HCT116 (cell line): ENCODE measurements around the gene FEV.

Source experiments
- CTCF ChIP-seq, 3 experiments: fragments of 200-600 bp in 1 of 3; sonication (generic) in 1 of 3; IDR thresholded peaks in 2 of 3; conservative IDR thresholded peaks in 1 of 3; 2 replicates each; pipeline ENCODE4 v1.5.1; 2012 to 2017; ENCODE audit warnings: low read depth in 2 of 3, low read length in 2 of 3, antibody characterized with exemption in 1 of 3, borderline replicate concordance in 1 of 3, control low read depth in 1 of 3, mild to moderate bottlenecking in 1 of 3, mixed read lengths in 1 of 3, mixed run types in 1 of 3, moderate library complexity in 1 of 3; ENCODE audit not compliant: insufficient read depth in 1 of 3
- EZH2phosphoT487 ChIP-seq: fragments of 200-600 bp; IDR thresholded peaks from 2 replicates; pipeline ENCODE4 v1.6.1; 2018; ENCODE audit warnings: antibody characterized with exemption, borderline replicate concordance
- POLR2A ChIP-seq: IDR thresholded peaks from 2 replicates; pipeline ENCODE4 v1.7.0; 2011; ENCODE audit warnings: borderline replicate concordance; ENCODE audit not compliant: insufficient read depth, insufficient read length; ENCODE audit errors: extremely low read depth
- TCF7L2 ChIP-seq: IDR thresholded peaks from 2 replicates; pipeline ENCODE4 v1.7.0; 2011; ENCODE audit warnings: borderline replicate concordance, inconsistent platforms; ENCODE audit not compliant: insufficient read depth, insufficient read length; ENCODE audit errors: extremely low read depth
- ZFX ChIP-seq: fragments of 450-650 bp; IDR thresholded peaks from 2 replicates; pipeline ENCODE4 v1.6.1; 2017
- ZNF274 ChIP-seq: fragments of 200-500 bp; sonication (Bioruptor generic); IDR thresholded peaks from 2 replicates; pipeline ENCODE4 v1.6.1; 2014; ENCODE audit warnings: mild to moderate bottlenecking, low read depth, low read length, inconsistent platforms

- no peak for TF ChIP-seq EZH2phosphoT487
- no peak for TF ChIP-seq CTCF (IDR thresholded peaks at IDR 0.05 in 2 of 3, conservative IDR thresholded peaks at IDR 0.05 in 1 of 3; ENCODE audit: borderline replicate concordance in 1 of 3, insufficient read depth in 1 of 3, low read depth in 2 of 3, low read length in 2 of 3)
- no peak for TF ChIP-seq ZNF274
- TF ChIP-seq TCF7L2: no peak
- no peak for TF ChIP-seq ZFX
- no peak for TF ChIP-seq POLR2A
These were observed 36.6 kb upstream of the FEV start for GRCh38 chr2:219021591-219021990.
